Breast epithelium (tissue), 4 donors: ENCODE measurements around the gene GPR152. TPM values are rescaled to one million over a fixed set of nuclear protein-coding genes. Genes with fewer than 3 reads are reported as not detected.

ENCODE experiments used
- DNase-seq, 2 donors: peaks; one replicate each; pipeline ENCODE4 v3.0.0-alpha.2; 2019; ENCODE audit warnings: low spot score in 2 of 2
- H3K27ac ChIP-seq, 2 donors: fragments of 200-600 bp; sonication (generic) in 1 of 2; one replicate each; pipeline ENCODE4 v1.5.1; 2016 to 2019; ENCODE audit warnings: mild to moderate bottlenecking in 1 of 2
- H3K27me3 ChIP-seq, 2 donors: fragments of 200-600 bp; sonication (generic) in 1 of 2; one replicate each; pipeline versions ENCODE4 v1.5.1 to v1.6.0; 2017 to 2019; ENCODE audit warnings: control low read depth in 1 of 2, mild to moderate bottlenecking in 1 of 2
- H3K36me3 ChIP-seq: fragments of 200-600 bp; one replicate; pipeline ENCODE4 v1.5.1; 2019
- H3K4me1 ChIP-seq, 2 donors: fragments of 200-600 bp; sonication (generic); one replicate each; pipeline ENCODE4 v1.5.1; 2016 to 2019; ENCODE audit warnings: control low read depth in 1 of 2
- H3K4me3 ChIP-seq, 3 donors: fragments of 200-600 bp; sonication (generic); 1 replicate in 2 of 3; 2 replicates in 1 of 3; pipeline ENCODE4 v1.5.1; 2016 to 2019; ENCODE audit warnings: mild to moderate bottlenecking in 3 of 3, moderate library complexity in 2 of 3
- H3K9me3 ChIP-seq, 2 donors: fragments of 200-600 bp; sonication (generic) in 1 of 2; one replicate each; pipeline ENCODE4 v1.5.1; 2016 to 2019; ENCODE audit warnings: control low read depth in 1 of 2
- CTCF ChIP-seq, 3 donors: fragments of 450-650 bp; IDR thresholded peaks; one replicate each; pipeline ENCODE4 v1.5.1; 2016 to 2017; ENCODE audit warnings: antibody characterized with exemption in 3 of 3, mild to moderate bottlenecking in 3 of 3, moderate library complexity in 3 of 3
- POLR2A ChIP-seq: fragments of 450-650 bp; IDR thresholded peaks from one replicate; pipeline ENCODE4 v1.6.1; 2016; ENCODE audit warnings: antibody characterized with exemption, mild to moderate bottlenecking, moderate library complexity
- POLR2AphosphoS5 ChIP-seq, 3 donors: sonication (generic); formaldehyde crosslinking; IDR thresholded peaks; one replicate each; pipeline ENCODE4 v1.6.1; 2017; ENCODE audit warnings: antibody characterized with exemption in 3 of 3
- intact Hi-C: fragments of 100-400 bp; cut with DNase I; formaldehyde crosslinking; loops from one replicate; pipeline ENCODE4 v1.15.1; 2023; ENCODE audit warnings: low total_unique reads
- total RNA-seq, 3 donors: library from RNA; depleted of rRNA; stranded (reverse); fragments of >200 nt; gene quantifications; one replicate each; pipeline ENCODE4 v1.1.0, GENCODE V29; 2016

Gene GPR152
- total RNA-seq, 3 donors from 2014 or later = not detected

GRCh38 chr11:67457453-67457852 is 4.9 kb upstream of the GPR152 start:
- Histone ChIP-seq H3K4me3 (no peak overlapping the region), H3K27ac (no peak overlapping the region), H3K9me3 (no peaks in the 10 kb centered on the region), H3K27me3 (peaks cover 0 to 2% of the 10 kb centered on the region in 2 donors), H3K4me1 (no peaks in the 10 kb centered on the region), H3K36me3 (no peaks in the 10 kb centered on the region)
- TF ChIP-seq POLR2AphosphoS5 (IDR thresholded peaks at IDR 0.05) = no peak
- intact Hi-C loops = no loop called here
- no peak for DNase-seq

- Histone ChIP-seq H3K4me1 (no peaks in the 10 kb centered on the region), H3K27me3 (peaks cover 0 to 2% of the 10 kb centered on the region in 2 donors), H3K36me3 (no peaks in the 10 kb centered on the region), H3K4me3 (no peak overlapping the region), H3K27ac (no peak overlapping the region), H3K9me3 (no peaks in the 10 kb centered on the region)
- no peak for DNase-seq
- intact Hi-C loops = no loop called here
- TF ChIP-seq POLR2AphosphoS5 (IDR thresholded peaks at IDR 0.05) (no peak), CTCF (IDR thresholded peaks at IDR 0.05) (no peak), POLR2A (no peak)
Measured at GRCh38 chr11:67456068-67456705, 3.7 kb upstream of the GPR152 start.

- DNase-seq = no peak
- Histone ChIP-seq H3K36me3 (no peaks in the 10 kb centered on the region), H3K4me3 (no peak within 1 kb of the TSS), H3K4me1 (no peaks in the 10 kb centered on the region), H3K27me3 (peaks cover 0 to 2% of the 10 kb centered on the region in 2 donors), H3K27ac (no peak within 1 kb of the TSS), H3K9me3 (no peaks in the 10 kb centered on the region)
- intact Hi-C loops = no loop called here
- no peak for TF ChIP-seq CTCF (IDR thresholded peaks at IDR 0.05)
- no peak for TF ChIP-seq POLR2A
- TF ChIP-seq POLR2AphosphoS5 (IDR thresholded peaks at IDR 0.05) = no peak
Measured at GRCh38 chr11:67455054-67455453, 2.5 kb upstream of the GPR152 start, which contains the start of gene CABP4. TSS of gene CABP4 (plus strand) at chr11:67455354. CDS start at chr11:67455424, 70 bp downstream.

GRCh38 chr11:67453816-67454732 is 1.5 kb upstream of the GPR152 start:
- DNase-seq = no peak
- no peaks in the 10 kb centered on the region for H3K9me3 ChIP-seq
- intact Hi-C loops = no loop called here
- no peak overlapping the region for H3K4me3 ChIP-seq
- TF ChIP-seq POLR2AphosphoS5 (IDR thresholded peaks at IDR 0.05) (no peak), POLR2A (no peak), CTCF (IDR thresholded peaks at IDR 0.05) (no peak)
- H3K27me3 ChIP-seq = peaks cover 0 to 2% of the 10 kb centered on the region in 2 donors
- H3K36me3 ChIP-seq = no peaks in the 10 kb centered on the region
- H3K4me1 ChIP-seq = no peaks in the 10 kb centered on the region
- no peak overlapping the region for H3K27ac ChIP-seq

GRCh38 chr11:67451658-67451976 is 912 bp downstream of the GPR152 start:
- Histone ChIP-seq H3K36me3 (no peaks in the 10 kb centered on the region), H3K27me3 (peaks cover 0 to 2% of the 10 kb centered on the region in 2 donors), H3K27ac (peak overlapping the region; percentile 62 to 76), H3K9me3 (no peaks in the 10 kb centered on the region), H3K4me1 (no peaks in the 10 kb centered on the region), H3K4me3 (no peak overlapping the region)
- TF ChIP-seq CTCF (IDR thresholded peaks at IDR 0.05) (no peak), POLR2AphosphoS5 (IDR thresholded peaks at IDR 0.05) (no peak), POLR2A (no peak)
- intact Hi-C loops = no loop called here
- DNase-seq = no peak
